Skin epidermis (tissue), 12 donors: ENCODE data around the gene ZMYND15.

Experiments
- H3K27ac ChIP-seq, 21 experiments: fragments of 200-600 bp; sonication (generic) in 11 of 21; one replicate each; pipeline ENCODE4 v1.5.0; 2020; ENCODE audit warnings: mild to moderate bottlenecking in 3 of 21, inconsistent platforms in 2 of 21, moderate library complexity in 2 of 21
- H3K4me3 ChIP-seq, 7 experiments: fragments of 200-600 bp; sonication (generic) in 2 of 7; one replicate each; pipeline ENCODE4 v1.5.0; 2020; ENCODE audit warnings: inconsistent platforms in 2 of 7, mild to moderate bottlenecking in 2 of 7, moderate library complexity in 1 of 7

The ZMYND15 gene

GRCh38 chr17:4738136-4739121 lies 1.2 kb upstream of the ZMYND15 start:
- H3K4me3 ChIP-seq: peak overlapping the region; percentile 51 to 93 (median 73)
- H3K27ac ChIP-seq: peak overlapping the region; percentile 20 to 89 (median 80)

- Histone ChIP-seq H3K4me3 (peak overlapping the region; percentile 51 to 93 (median 73)), H3K27ac (peak overlapping the region in 16 of 21 experiments; percentile 39 to 89 (median 80))
Measured at GRCh38 chr17:4740025-4740351, 355 bp downstream of the ZMYND15 start.

DNA sequence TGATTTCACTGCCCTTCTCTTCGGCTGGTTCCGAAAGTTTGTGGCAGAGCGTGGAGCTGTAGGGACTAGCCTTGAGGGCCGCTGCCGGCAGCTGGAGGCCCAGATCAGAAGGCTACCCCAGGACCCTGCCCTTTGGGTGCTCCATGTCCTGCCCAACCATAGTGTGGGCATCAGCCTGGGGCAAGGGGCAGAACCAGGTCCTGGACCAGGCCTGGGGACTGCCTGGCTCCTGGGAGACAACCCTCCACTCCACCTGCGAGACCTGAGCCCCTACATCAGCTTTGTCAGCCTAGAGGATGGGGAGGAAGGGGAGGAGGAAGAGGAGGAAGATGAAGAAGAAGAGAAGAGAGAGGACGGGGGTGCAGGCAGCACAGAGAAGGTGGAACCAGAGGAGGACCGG lies 951 bp downstream of the ZMYND15 start:
- Histone ChIP-seq H3K27ac (no peak overlapping the region), H3K4me3 (no peak overlapping the region)

GRCh38 chr17:4741544-4741943 lies 1.9 kb downstream of the ZMYND15 start:
- no peak overlapping the region for H3K4me3 ChIP-seq

GRCh38 chr17:4742133-4742532 lies 2.5 kb downstream of the ZMYND15 start:
- no peak overlapping the region for H3K27ac ChIP-seq
- no peak overlapping the region for H3K4me3 ChIP-seq

More at GRCh38 chr17:4741544-4741943, 1.9 kb downstream of the ZMYND15 start:
- H3K27ac ChIP-seq: no peak overlapping the region

DNA sequence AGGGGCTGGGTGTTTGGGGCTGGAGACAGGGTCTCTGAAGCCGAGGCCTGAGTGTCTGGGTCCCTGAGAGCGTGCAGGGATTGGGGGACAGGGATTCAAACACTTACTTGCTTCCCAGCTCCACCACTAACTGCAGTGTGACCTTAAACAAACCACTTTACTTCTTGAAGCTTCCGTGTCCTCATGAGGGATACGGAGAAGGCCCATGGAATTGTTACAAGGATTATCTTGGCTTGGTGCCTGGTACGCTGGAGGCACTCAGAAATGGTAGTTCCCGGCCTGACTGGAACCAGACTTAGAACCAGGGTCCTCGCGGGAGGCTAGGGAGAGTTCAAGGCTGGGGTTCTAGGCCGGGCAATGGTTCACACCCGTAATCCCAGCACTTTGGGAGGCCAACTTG lies 3.0 kb downstream of the ZMYND15 start:
- H3K27ac ChIP-seq: no peak overlapping the region
- no peak overlapping the region for H3K4me3 ChIP-seq

DNA sequence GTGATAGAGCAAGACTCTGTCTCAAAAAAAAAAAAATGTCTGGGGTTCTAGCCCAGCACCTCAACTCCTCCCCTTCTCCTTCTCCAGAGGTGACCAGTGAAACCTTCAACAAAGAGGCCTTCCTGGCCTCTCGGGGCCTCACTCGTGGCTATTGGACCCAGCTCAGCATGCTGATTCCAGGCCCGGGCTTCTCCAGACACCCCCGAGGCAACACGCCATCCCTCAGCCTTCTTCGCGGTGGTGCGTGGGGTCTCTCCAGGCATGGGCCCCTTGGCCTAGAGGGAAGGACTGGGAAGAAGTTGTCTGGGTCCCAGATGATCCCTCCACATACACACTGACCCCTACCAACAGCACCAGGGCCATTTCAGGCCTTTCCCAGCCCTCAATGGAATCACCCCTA lies 3.6 kb downstream of the ZMYND15 start:
- no peak overlapping the region for H3K4me3 ChIP-seq
- no peak overlapping the region for H3K27ac ChIP-seq

DNA sequence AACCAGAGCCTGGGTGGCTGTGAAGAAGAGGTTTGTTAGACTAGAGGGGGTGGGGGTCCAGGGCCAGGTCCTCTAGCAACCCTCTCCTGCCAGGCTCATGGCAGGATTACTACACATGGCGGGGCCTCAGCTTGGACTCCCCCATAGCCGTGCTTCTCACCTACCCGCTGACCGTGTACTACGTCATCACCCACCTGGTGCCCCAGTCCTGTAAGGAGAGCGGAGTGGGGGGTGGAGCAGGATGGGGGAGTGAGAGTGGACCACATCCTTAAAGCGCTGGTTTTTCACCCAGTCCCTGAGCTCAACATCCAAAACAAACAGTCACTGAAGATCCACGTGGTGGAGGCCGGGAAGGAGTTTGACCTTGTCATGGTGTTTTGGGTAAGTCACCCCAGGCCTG lies 4.3 kb downstream of the ZMYND15 start:
- no peak overlapping the region for H3K27ac ChIP-seq
- H3K4me3 ChIP-seq: no peak overlapping the region

DNA sequence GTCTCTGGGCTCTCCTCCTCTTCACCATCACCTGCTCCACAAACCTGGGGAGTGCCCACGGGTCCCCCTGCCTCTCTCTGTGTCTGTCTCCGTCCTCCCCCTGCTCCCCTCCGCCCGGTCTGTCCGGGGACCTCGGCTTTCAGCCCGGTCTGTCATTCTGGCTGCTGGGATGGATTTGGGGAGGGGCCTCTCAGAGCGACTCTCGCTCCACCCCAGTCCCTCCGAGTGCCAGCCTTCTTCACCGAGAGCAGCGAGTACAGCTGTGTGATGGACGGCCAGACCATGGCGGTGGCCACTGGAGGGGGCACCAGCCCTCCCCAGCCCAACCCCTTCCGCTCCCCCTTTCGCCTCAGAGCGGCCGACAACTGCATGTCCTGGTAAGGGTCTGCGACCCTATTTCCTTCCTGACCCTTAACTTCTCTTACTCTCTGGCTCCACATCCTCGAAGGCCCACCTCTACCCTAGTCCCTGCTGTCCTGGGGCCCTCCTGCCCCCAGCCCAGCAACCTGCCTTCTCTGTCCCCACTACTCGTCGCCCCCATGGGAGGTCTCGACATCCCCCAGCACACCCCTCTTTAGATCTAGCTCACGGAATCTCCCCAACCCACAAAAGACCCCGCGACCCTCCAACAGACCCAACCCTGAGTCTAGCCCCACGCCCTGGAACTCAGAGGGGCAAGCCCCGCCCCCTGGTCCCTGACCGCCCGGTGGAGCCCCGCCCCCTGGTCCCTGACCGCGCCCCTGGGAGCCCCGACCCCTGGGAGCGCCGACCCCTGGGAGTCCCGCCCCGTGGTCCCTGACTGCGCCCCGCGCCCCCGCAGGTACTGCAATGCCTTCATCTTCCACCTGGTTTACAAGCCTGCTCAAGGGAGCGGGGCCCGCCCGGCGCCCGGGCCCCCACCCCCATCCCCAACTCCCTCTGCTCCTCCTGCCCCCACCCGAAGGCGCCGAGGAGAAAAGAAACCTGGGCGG lies 5.7 kb downstream of the ZMYND15 start:
- Histone ChIP-seq H3K4me3 (no peak overlapping the region), H3K27ac (no peak overlapping the region)

DNA sequence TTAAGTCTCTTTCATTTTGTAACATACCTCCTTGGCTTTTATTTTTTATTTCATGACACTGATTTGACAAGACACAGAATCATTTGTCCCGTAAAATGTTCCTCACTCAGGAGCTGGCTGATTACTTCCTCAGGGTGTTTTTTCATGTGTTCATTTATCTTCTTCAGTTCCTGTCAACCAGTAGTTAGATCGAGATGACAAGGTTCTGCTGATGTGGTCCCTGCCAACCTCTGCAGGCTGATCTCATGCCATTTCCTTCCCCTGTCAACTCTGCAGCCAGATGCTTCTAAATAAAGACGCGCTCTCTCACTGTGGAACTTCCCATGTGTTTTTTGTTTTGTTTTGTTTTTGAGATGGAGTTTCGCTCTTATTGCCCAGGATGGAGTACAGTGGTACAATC lies 8.2 kb downstream of the ZMYND15 start:
- peak overlapping the region in 5 of 21 experiments; percentile 5 to 46 (median 40) for H3K27ac ChIP-seq
- no peak overlapping the region for H3K4me3 ChIP-seq

DNA sequence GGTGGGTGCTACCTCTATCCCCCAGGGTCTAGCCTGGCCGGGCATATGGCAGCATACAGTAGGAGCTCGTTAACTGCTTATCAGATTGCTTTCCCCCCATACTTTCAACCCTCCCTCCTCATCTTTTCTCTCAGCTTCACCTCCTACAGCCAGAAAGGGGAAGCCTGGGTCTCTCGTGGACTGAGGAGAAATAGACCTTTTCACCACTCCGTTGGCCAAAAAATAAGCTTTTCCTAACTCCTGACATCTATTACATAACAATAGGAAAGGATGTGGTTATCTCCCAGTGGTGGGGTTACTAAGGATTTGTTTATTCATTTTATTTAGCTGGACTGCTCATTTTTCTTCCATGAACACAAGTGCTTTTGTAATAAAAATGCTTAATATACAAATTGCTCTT lies 9.1 kb downstream of the ZMYND15 start:
- Histone ChIP-seq H3K27ac (peak overlapping the region in 3 of 21 experiments; percentile 5 to 44 (median 44)), H3K4me3 (no peak overlapping the region)

DNA sequence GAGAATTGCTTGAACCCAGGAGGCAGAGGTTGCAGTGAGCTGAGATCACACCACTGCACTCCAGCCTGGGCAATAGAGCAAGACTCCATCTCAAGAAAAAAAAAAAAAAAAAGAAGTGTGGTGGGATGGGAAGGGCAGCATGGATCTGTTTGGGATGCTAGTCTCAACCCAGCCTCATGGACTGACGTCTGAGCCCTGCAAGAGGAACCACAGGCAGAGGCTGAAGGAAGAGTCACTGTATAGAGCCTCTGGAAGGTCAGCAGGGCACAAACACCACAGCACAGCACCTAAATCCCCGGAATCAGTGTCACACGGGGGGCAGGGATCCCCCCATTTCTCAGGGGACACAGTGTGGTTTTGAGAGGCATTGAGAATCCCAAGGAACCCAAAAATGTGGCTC lies 11.0 kb downstream of the ZMYND15 start:
- H3K4me3 ChIP-seq: no peak overlapping the region
- no peak overlapping the region for H3K27ac ChIP-seq

DNA sequence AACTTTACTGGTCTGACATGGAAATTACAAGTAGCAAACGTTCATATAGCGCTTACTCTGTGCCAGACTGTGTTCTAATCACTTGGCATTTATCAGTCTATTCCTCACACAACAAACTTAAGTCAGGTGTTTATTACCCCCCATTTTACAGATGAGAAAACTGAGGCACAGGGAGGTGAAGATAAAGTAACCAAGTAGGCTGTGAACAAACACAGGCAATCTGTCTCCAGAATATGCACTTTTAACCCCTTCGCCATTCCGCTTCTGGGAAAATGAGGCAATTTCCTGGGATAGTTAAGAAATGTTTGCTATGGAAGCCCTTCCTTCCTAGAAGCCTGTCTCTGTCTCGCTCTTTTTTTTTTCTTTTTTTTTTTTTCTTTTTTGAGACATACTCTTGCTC lies 12.3 kb downstream of the ZMYND15 start:
- Histone ChIP-seq H3K27ac (no peak overlapping the region), H3K4me3 (no peak overlapping the region)

DNA sequence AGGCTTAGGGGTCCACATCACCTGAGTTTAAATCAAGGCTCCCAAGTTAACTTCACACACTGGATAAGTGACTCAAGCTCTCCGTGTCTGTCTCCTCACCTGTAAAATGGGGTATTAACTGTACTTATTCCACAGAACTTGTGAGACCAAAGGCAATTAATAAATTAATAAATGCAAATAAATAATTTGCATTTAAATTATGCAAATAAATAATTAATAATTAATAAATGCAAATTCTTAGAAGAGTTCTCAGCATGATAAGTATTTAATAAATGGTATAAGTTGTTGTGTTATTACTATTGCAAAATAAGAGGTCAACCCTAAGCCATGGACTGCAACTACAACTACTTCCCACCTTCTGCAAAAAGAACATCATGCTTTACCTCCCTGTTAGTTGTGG lies 13.8 kb downstream of the ZMYND15 start:
- no peak overlapping the region for H3K27ac ChIP-seq
- no peak overlapping the region for H3K4me3 ChIP-seq

GRCh38 chr17:4759776-4760236 lies 20.2 kb downstream of the ZMYND15 start:
- Histone ChIP-seq H3K4me3 (no peak overlapping the region), H3K27ac (peak overlapping the region in 1 of 21 experiments; percentile 6)

- H3K4me3 ChIP-seq: no peak overlapping the region
- H3K27ac ChIP-seq: peak overlapping the region in 4 of 21 experiments; percentile 14 to 58 (median 49)
Measured at GRCh38 chr17:4764595-4764994, 25.0 kb downstream of the ZMYND15 start.

DNA sequence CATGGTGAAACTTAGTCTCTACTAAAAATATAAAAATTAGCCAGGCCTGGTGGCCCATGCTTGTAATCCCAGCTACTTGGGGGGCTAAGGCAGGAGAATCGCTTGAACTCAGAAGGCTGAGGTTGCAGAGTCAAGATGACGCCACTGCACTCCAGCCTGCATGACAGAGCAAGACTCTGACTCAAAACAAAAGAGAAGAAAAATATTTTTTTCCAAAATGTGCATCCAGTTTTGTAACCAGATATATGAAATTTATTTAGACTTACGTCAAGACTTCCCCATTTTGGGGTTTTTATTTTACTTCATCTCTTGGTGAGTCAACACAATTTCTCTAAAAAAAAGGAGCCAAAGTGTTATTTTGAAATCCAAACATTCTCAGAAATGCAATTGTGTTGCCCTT lies 26.6 kb downstream of the ZMYND15 start:
- H3K4me3 ChIP-seq: no peak overlapping the region
- peak overlapping the region in 10 of 21 experiments; percentile 8 to 72 (median 50) for H3K27ac ChIP-seq

GRCh38 chr17:4766723-4767122 lies 27.1 kb downstream of the ZMYND15 start:
- no peak overlapping the region for H3K4me3 ChIP-seq
- H3K27ac ChIP-seq: peak overlapping the region in 5 of 21 experiments; percentile 10 to 72 (median 26)

- Histone ChIP-seq H3K27ac (peak overlapping the region in 1 of 21 experiments; percentile 15), H3K4me3 (no peak overlapping the region)
Measured at GRCh38 chr17:4768298-4768697, 28.7 kb downstream of the ZMYND15 start.

- peak overlapping the region in 2 of 21 experiments; percentile 22 to 26 for H3K27ac ChIP-seq
- H3K4me3 ChIP-seq: no peak overlapping the region
Measured at GRCh38 chr17:4769628-4770027, 30.0 kb downstream of the ZMYND15 start.
